Endothelial cell of umbilical vein (primary cell): ENCODE data around the gene PIEZO2. TPM values are rescaled to one million over a fixed set of nuclear protein-coding genes. Genes with fewer than 3 reads are reported as not detected.

Experiments used
- BruUV-seq: library from RNA; stranded (reverse); fragments of 400-500 nt; replicated peaks from 2 replicates; lab custom pipeline; 2021; lab: Mats Ljungman, UMichigan
- CTCF ChIA-PET: fragments of 300-600, 350-600 bp; sonication (Branson Sonifier 250); formaldehyde crosslinking; loops from one replicate; lab custom pipeline; 2021; ENCODE audit warnings: antibody characterized with exemption, inconsistent platforms; lab: Charles Lee
- POLR2A ChIA-PET: fragments of 300-600, 350-600 bp; sonication (Branson Sonifier 250); formaldehyde crosslinking; loops from one replicate; lab custom pipeline; 2021; ENCODE audit warnings: antibody characterized with exemption, inconsistent platforms; lab: Charles Lee
- DNase-seq: peaks from one replicate; pipeline ENCODE4 v3.0.0-alpha.2; 2011; ENCODE audit warnings: low read depth, low spot score
- FAIRE-seq: peaks from 2 replicates; lab custom pipeline; 2011; peaks lifted over from hg19 to GRCh38; lab: Jason Lieb, UNC
- H2AFZ ChIP-seq: 2 replicates; pipeline ENCODE4 v1.6.0; 2012; ENCODE audit warnings: low read depth, low read length, control low read depth, inconsistent platforms
- H3K27ac ChIP-seq: 2 replicates; pipeline ENCODE4 v1.5.1; 2011; ENCODE audit warnings: low read depth, mild to moderate bottlenecking, control low read depth, low read length, moderate library complexity; ENCODE audit not compliant: insufficient read depth
- H3K27me3 ChIP-seq, 2 experiments: 2 replicates each; pipeline versions ENCODE4 v1.6.0 to v1.6.1; 2011; ENCODE audit warnings: low read length in 2 of 2, mixed read lengths in 1 of 2; ENCODE audit not compliant: control insufficient read depth in 2 of 2, insufficient read depth in 2 of 2
- H3K36me3 ChIP-seq, 2 experiments: 2 replicates in 1 of 2; 3 replicates in 1 of 2; pipeline ENCODE4 v1.5.1; 2011; ENCODE audit warnings: low read length in 2 of 2, mild to moderate bottlenecking in 1 of 2, moderate library complexity in 1 of 2; ENCODE audit not compliant: control insufficient read depth in 2 of 2, insufficient read depth in 2 of 2; ENCODE audit errors: extremely low read depth in 1 of 2
- H3K4me1 ChIP-seq: 3 replicates; pipeline ENCODE4 v1.5.1; 2011; ENCODE audit warnings: mild to moderate bottlenecking, low read length; ENCODE audit not compliant: control insufficient read depth, insufficient read depth; ENCODE audit errors: extremely low read depth
- H3K4me2 ChIP-seq: 2 replicates; pipeline ENCODE4 v1.6.1; 2011; ENCODE audit warnings: low read length, control low read depth, mixed read lengths; ENCODE audit not compliant: insufficient read depth
- H3K4me3 ChIP-seq, 3 experiments: fragments of 200-600 bp in 1 of 3; sonication (generic), shearing (Covaris generic) in 1 of 3; replicated peaks in 1 of 3; 2 replicates each; pipeline ENCODE4 v1.5.1; 2011 to 2016; ENCODE audit warnings: control low read depth in 3 of 3, low read length in 3 of 3, mild to moderate bottlenecking in 2 of 3, inconsistent platforms in 1 of 3, low read depth in 1 of 3, moderate library complexity in 1 of 3; ENCODE audit not compliant: insufficient read depth in 1 of 3
- H3K79me2 ChIP-seq: 2 replicates; pipeline ENCODE4 v1.6.0; 2012; ENCODE audit warnings: low read length, inconsistent platforms; ENCODE audit not compliant: control insufficient read depth, insufficient read depth
- H3K9ac ChIP-seq: replicated peaks from 2 replicates; pipeline ENCODE3; 2011; ENCODE audit warnings: low read length, control low read depth; ENCODE audit not compliant: insufficient read depth; ENCODE audit errors: extremely low read depth
- H3K9me1 ChIP-seq: replicated peaks from 3 replicates; pipeline ENCODE4 v1.6.0; 2011; ENCODE audit warnings: mild to moderate bottlenecking, low read length; ENCODE audit not compliant: control insufficient read depth, insufficient read depth; ENCODE audit errors: extremely low read depth
- H3K9me3 ChIP-seq: replicated peaks from 2 replicates; pipeline ENCODE4 v1.5.1; 2012; ENCODE audit warnings: low read length, inconsistent platforms; ENCODE audit not compliant: control insufficient read depth, insufficient read depth
- H4K20me1 ChIP-seq: replicated peaks from 2 replicates; pipeline ENCODE3; 2011; ENCODE audit warnings: mild to moderate bottlenecking, low read length; ENCODE audit not compliant: control insufficient read depth, insufficient read depth; ENCODE audit errors: extremely low read depth
- CTCF ChIP-seq, 2 donors: IDR thresholded peaks; 1 replicate in 1 of 2; 2 replicates in 1 of 2; pipeline ENCODE4 v1.5.1; 2011; ENCODE audit warnings: low read length in 2 of 2, mild to moderate bottlenecking in 2 of 2, moderate library complexity in 2 of 2, control low read depth in 1 of 2, inconsistent platforms in 1 of 2, low read depth in 1 of 2; ENCODE audit not compliant: insufficient read depth in 1 of 2; ENCODE audit errors: extremely low read depth in 1 of 2
- EZH2 ChIP-seq: IDR thresholded peaks from 2 replicates; pipeline ENCODE4 v1.6.1; 2012; ENCODE audit warnings: borderline replicate concordance, low read depth, mild to moderate bottlenecking, moderate library complexity, low read length, inconsistent platforms; ENCODE audit not compliant: severe bottlenecking
- FOS ChIP-seq: IDR thresholded peaks from 2 replicates; pipeline ENCODE4 v1.6.1; 2011; ENCODE audit warnings: mild to moderate bottlenecking, low read length, moderate library complexity, borderline replicate concordance; ENCODE audit not compliant: insufficient read depth
- GATA2 ChIP-seq: IDR thresholded peaks from 2 replicates; pipeline ENCODE4 v1.7.0; 2011; ENCODE audit warnings: low read depth, mild to moderate bottlenecking, moderate library complexity, mixed read lengths, low read length; ENCODE audit not compliant: insufficient read length, insufficient read depth
- JUN ChIP-seq: IDR thresholded peaks from 2 replicates; pipeline ENCODE4 v1.6.1; 2011; ENCODE audit warnings: borderline replicate concordance, low read depth; ENCODE audit not compliant: insufficient read length, insufficient read depth
- MYC ChIP-seq: IDR thresholded peaks from one replicate; pipeline ENCODE4 v1.6.1; 2011; ENCODE audit warnings: mild to moderate bottlenecking, low read depth, low read length
- POLR2A ChIP-seq: IDR thresholded peaks from 2 replicates; pipeline ENCODE4 v1.6.1; 2012; ENCODE audit warnings: low read depth, mild to moderate bottlenecking, control low read depth, low read length
- POLR2AphosphoS5 ChIP-seq: IDR thresholded peaks from 2 replicates; pipeline ENCODE4 v1.6.1; 2012; ENCODE audit warnings: low read depth, mild to moderate bottlenecking, control low read depth, low read length, moderate library complexity; ENCODE audit not compliant: insufficient read depth
- dilution Hi-C: fragments of 300-500 bp; cut with MboI; formaldehyde crosslinking; loops from one replicate; pipeline ENCODE4 v1.15.0; 2019; ENCODE audit warnings: low sequenced_read_pairs; ENCODE audit not compliant: extremely low pct_ligation_motif_present
- intact Hi-C: fragments of 100-400 bp; cut with micrococcal nuclease; formaldehyde crosslinking; loops from one replicate; pipeline ENCODE4 v1.10.0; 2022
- polyA plus RNA-seq, 4 experiments: library from polyadenylated mRNA; depleted of rRNA in 3 of 4; stranded (reverse) in 3 of 4; unstranded in 1 of 4; fragments of >200 nt; gene quantifications; 2 replicates each; pipeline versions ENCODE4 v1.2.1 to v1.2.3, GENCODE V29; 2011 to 2012; ENCODE audit warnings: missing spikeins in 1 of 4
- total RNA-seq: library from RNA; stranded (reverse); gene quantifications from 2 replicates; pipeline ENCODE4 v1.2.3, GENCODE V29; 2021
- TF ChIP-seq, protein P1 (sequence below): IDR thresholded peaks from 2 replicates; pipeline ENCODE4 v1.6.1; 2011; ENCODE audit not compliant: insufficient read depth, insufficient read length

The PIEZO2 gene
- total and polyA plus RNA-seq, 2 donors (not counting 3 experiments of a cell fraction or from before 2014, with no cell fraction given), result 1.7 to 11.2 TPM

DNA sequence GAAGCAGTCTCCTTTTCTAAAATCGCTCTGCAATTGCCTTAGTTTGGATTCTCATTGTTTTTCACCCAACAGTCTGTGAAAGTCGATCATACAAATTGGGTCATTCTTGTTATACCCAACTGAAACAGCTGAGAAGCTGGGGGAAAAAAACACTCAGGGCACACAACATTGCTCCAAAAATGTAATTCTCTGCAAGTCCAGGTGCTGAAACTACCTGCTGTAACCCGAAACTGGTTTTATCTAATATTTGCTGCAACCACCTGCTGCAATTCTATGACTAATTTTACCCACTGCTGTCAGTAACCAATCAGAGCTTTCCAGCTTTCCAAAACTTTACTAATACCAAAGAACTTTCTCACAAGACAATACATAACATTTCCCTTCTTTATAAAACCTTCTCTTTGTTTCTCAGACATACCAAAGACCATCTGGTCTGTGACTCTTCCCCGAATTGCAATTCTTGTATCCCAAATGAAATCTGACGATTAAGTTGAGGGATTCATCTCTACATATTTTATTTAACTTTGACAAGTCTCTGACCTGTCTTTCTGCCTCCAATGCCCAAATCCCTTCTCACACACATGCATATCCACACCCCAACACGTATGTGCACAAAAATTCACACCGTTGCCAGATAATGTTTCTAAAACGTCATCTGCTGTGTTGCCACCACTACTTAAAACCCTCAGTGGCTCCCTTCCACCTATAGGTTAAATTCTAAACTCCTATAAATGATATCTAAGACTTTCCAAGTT is 198.3 kb downstream of the PIEZO2 start:
- no TSS peak for BruUV-seq
- Histone ChIP-seq H3K9me1 (no peaks in the 10 kb centered on the region), H2AFZ (no peak overlapping the region), H3K79me2 (no peaks in the 10 kb centered on the region), H3K9ac (no peak overlapping the region), H3K4me2 (no peak overlapping the region), H3K27me3 (no peaks in the 10 kb centered on the region), H3K9me3 (peaks cover 3% of the 10 kb centered on the region), H3K4me1 (no peaks in the 10 kb centered on the region), H3K36me3 (no peaks in the 10 kb centered on the region), H3K4me3 (no peak overlapping the region), H3K27ac (no peak overlapping the region), H4K20me1 (no peaks in the 10 kb centered on the region)
- POLR2A ChIA-PET, result no interaction called here
- DNase-seq (no peak), FAIRE-seq (no peak)
- dilution Hi-C loops (no loop called here), intact Hi-C loops (no loop called here)
- TF ChIP-seq JUN (no peak), FOS (no peak), POLR2A (no peak), MYC (no peak), GATA2 (no peak), EZH2 (no peak), CTCF (IDR thresholded peaks at IDR 0.05; ENCODE audit: extremely low read depth in 1 of 2, insufficient read depth in 1 of 2, low read depth in 1 of 2, low read length in 2 of 2) (no peak), POLR2AphosphoS5 (no peak)
- TF ChIP-seq, protein P1, sequence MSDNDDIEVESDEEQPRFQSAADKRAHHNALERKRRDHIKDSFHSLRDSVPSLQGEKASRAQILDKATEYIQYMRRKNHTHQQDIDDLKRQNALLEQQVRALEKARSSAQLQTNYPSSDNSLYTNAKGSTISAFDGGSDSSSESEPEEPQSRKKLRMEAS, result no peak
- CTCF ChIA-PET, result interaction anchor here (0.5 kb wide), 1 partner anchor 308 kb away, joined by 3 read pairs; no protein-coding TSS in a partner anchor
